GM08714 (cell line): ENCODE data around the gene USP17L19.
"Not testable (repeated sequence)": the region's sequence is repeated elsewhere in the genome, so short reads cannot be mapped to it uniquely, and the experiment has no call there.

Experiments used
- H3K4me3 ChIP-seq: fragments of 200-500 bp; sonication (Bioruptor generic); 2 replicates; pipeline ENCODE4 v1.5.1; 2014; ENCODE audit warnings: mild to moderate bottlenecking, low read length, inconsistent platforms

The USP17L19 gene

GRCh38 chr4:9253078-9253477 lies at the start of gene USP17L19:
TSS of gene USP17L19 (plus strand) at chr4:9253378. CDS start at chr4:9253378, 0 bp downstream.
- not testable (repeated sequence) for H3K4me3 ChIP-seq

GRCh38 chr4:9210357-9210756 lies 42.8 kb upstream of the USP17L19 start, which contains the start of gene USP17L10:
TSS of gene USP17L10 (plus strand) at chr4:9210657. CDS start at chr4:9210657, 0 bp downstream.
- not testable (repeated sequence) for H3K4me3 ChIP-seq

- H3K4me3 ChIP-seq, result not testable (repeated sequence)
Measured at GRCh38 chr4:9214701-9215100, 38.5 kb upstream of the USP17L19 start.

GRCh38 chr4:9215105-9215504 lies 38.1 kb upstream of the USP17L19 start, which contains the start of gene USP17L11:
TSS of gene USP17L11 (plus strand) at chr4:9215405. CDS start at chr4:9215405, 0 bp downstream.
- H3K4me3 ChIP-seq, result not testable (repeated sequence)

GRCh38 chr4:9219852-9220251 lies 33.3 kb upstream of the USP17L19 start, which contains the start of gene USP17L12:
TSS of gene USP17L12 (plus strand) at chr4:9220152. CDS start at chr4:9220152, 0 bp downstream.
- H3K4me3 ChIP-seq, result not testable (repeated sequence)

- H3K4me3 ChIP-seq, result not testable (repeated sequence)
Measured at GRCh38 chr4:9224596-9224995, 28.6 kb upstream of the USP17L19 start, which contains the start of gene USP17L13. TSS of gene USP17L13 (plus strand) at chr4:9224896. CDS start at chr4:9224896, 0 bp downstream.

- not testable (repeated sequence) for H3K4me3 ChIP-seq
Measured at GRCh38 chr4:9230249-9230648, 22.9 kb upstream of the USP17L19 start.

- not testable (repeated sequence) for H3K4me3 ChIP-seq
Measured at GRCh38 chr4:9234085-9234484, 19.1 kb upstream of the USP17L19 start, which contains the start of gene USP17L15. TSS of gene USP17L15 (plus strand) at chr4:9234385. CDS start at chr4:9234385, 0 bp downstream.

GRCh38 chr4:9238461-9238860 lies 14.7 kb upstream of the USP17L19 start:
- not testable (repeated sequence) for H3K4me3 ChIP-seq

GRCh38 chr4:9243579-9243978 lies 9.6 kb upstream of the USP17L19 start, which contains the start of gene USP17L17:
TSS of gene USP17L17 (plus strand) at chr4:9243879. CDS start at chr4:9243879, 0 bp downstream.
- H3K4me3 ChIP-seq, result not testable (repeated sequence)

GRCh38 chr4:9247953-9248680 lies 5.1 kb upstream of the USP17L19 start, which contains the start of gene USP17L18:
TSS of gene USP17L18 (plus strand) at chr4:9248630. CDS start at chr4:9248630, 0 bp downstream.
- not testable (repeated sequence) for H3K4me3 ChIP-seq

- not testable (repeated sequence) for H3K4me3 ChIP-seq
Measured at GRCh38 chr4:9257824-9258223, 4.6 kb downstream of the USP17L19 start, which contains the start of gene USP17L20. TSS of gene USP17L20 (plus strand) at chr4:9258124. CDS start at chr4:9258124, 0 bp downstream.

- H3K4me3 ChIP-seq, result not testable (repeated sequence)
Measured at GRCh38 chr4:9262572-9262971, 9.4 kb downstream of the USP17L19 start, which contains the start of gene USP17L21. TSS of gene USP17L21 (plus strand) at chr4:9262872. CDS start at chr4:9262872, 0 bp downstream.

- H3K4me3 ChIP-seq, result not testable (repeated sequence)
Measured at GRCh38 chr4:9267319-9267718, 14.1 kb downstream of the USP17L19 start, which contains the start of gene USP17L22. TSS of gene USP17L22 (plus strand) at chr4:9267619. CDS start at chr4:9267619, 0 bp downstream.

- not testable (repeated sequence) for H3K4me3 ChIP-seq
Measured at GRCh38 chr4:9271719-9272118, 18.5 kb downstream of the USP17L19 start.
